OCI-LY7 (cell line): ENCODE data around the gene TMEM14C. TPM values are rescaled to one million over a fixed set of nuclear protein-coding genes. Genes with fewer than 3 reads are reported as not detected.

ENCODE experiments used
- BruUV-seq: library from RNA; stranded (reverse); fragments of 400-500 nt; replicated peaks from 2 replicates; lab custom pipeline; 2021; lab: Mats Ljungman, UMichigan
- CTCF ChIA-PET: fragments of 300-600 bp; sonication (Branson Sonifier 250); formaldehyde crosslinking; loops from one replicate; lab custom pipeline; 2022; ENCODE audit warnings: antibody characterized with exemption; ENCODE audit not compliant: unreplicated experiment; lab: Charles Lee
- POLR2A ChIA-PET: fragments of 300-600 bp; sonication (Branson Sonifier 250); formaldehyde crosslinking; loops from one replicate; lab custom pipeline; 2022; ENCODE audit warnings: antibody characterized with exemption; lab: Charles Lee
- DNase-seq: peaks from one replicate; pipeline ENCODE4 v3.0.0-alpha.2; 2015; ENCODE audit warnings: low spot score
- H2AFZ ChIP-seq: fragments of 200-600 bp; sonication (generic), shearing (Covaris generic); 2 replicates; pipeline ENCODE4 v1.6.1; 2014; ENCODE audit warnings: mild to moderate bottlenecking, antibody characterized with exemption, low read length, moderate library complexity
- H3K27ac ChIP-seq: fragments of 200-600 bp; sonication (generic); 2 replicates; pipeline ENCODE4 v1.5.1; 2014; ENCODE audit warnings: mixed run types, low read depth, mild to moderate bottlenecking, moderate library complexity, low read length, inconsistent platforms; ENCODE audit not compliant: poor library complexity, severe bottlenecking
- H3K36me3 ChIP-seq: fragments of 200-600 bp; sonication (generic); 2 replicates; pipeline ENCODE4 v1.6.1; 2014; ENCODE audit warnings: mild to moderate bottlenecking, antibody characterized with exemption, low read length, moderate library complexity, mixed read lengths; ENCODE audit not compliant: insufficient read depth
- H3K4me1 ChIP-seq: fragments of 200-600 bp; sonication (generic); 2 replicates; pipeline ENCODE4 v1.5.1; 2014; ENCODE audit warnings: mild to moderate bottlenecking, low read length; ENCODE audit not compliant: insufficient read depth, poor library complexity, severe bottlenecking
- H3K4me2 ChIP-seq: fragments of 200-600 bp; sonication (generic); 2 replicates; pipeline ENCODE4 v1.6.1; 2014; ENCODE audit warnings: mild to moderate bottlenecking, low read length
- H3K4me3 ChIP-seq: fragments of 200-600 bp; sonication (generic); 2 replicates; pipeline ENCODE4 v1.5.1; 2014; ENCODE audit warnings: mild to moderate bottlenecking, low read depth, low read length; ENCODE audit not compliant: poor library complexity, severe bottlenecking
- H3K79me2 ChIP-seq: fragments of 200-600 bp; sonication (generic); 2 replicates; pipeline ENCODE4 v1.6.1; 2016; ENCODE audit warnings: low read depth, mild to moderate bottlenecking, low read length, moderate library complexity, mixed read lengths; ENCODE audit not compliant: insufficient read depth
- H3K9me2 ChIP-seq: fragments of 200-600 bp; sonication (generic); 2 replicates; pipeline ENCODE4 v1.6.1; 2016; ENCODE audit warnings: mild to moderate bottlenecking, low read length, mixed read lengths; ENCODE audit not compliant: insufficient read depth
- H3K9me3 ChIP-seq: fragments of 200-600 bp; sonication (generic); 2 replicates; pipeline ENCODE4 v1.6.1; 2014; ENCODE audit warnings: mild to moderate bottlenecking, mixed run types, low read length, mixed read lengths
- H4K20me1 ChIP-seq: fragments of 200-600 bp; sonication (generic); 2 replicates; pipeline ENCODE4 v1.6.1; 2014; ENCODE audit warnings: mild to moderate bottlenecking, antibody characterized with exemption, low read length, moderate library complexity, mixed read lengths; ENCODE audit not compliant: insufficient read depth
- CTCF ChIP-seq: fragments of 200-600 bp; sonication (generic); conservative IDR thresholded peaks from 2 replicates; pipeline ENCODE4 v1.5.1; 2014; ENCODE audit warnings: mild to moderate bottlenecking, antibody characterized with exemption, low read length, moderate library complexity, mixed read lengths
- EZH2phosphoT487 ChIP-seq: fragments of 200-600 bp; sonication (generic); IDR thresholded peaks from 2 replicates; pipeline ENCODE4 v1.6.1; 2018; ENCODE audit warnings: low read depth, borderline replicate concordance, mild to moderate bottlenecking, mixed run types, antibody characterized with exemption, low read length, moderate library complexity, mixed read lengths
- intact Hi-C: fragments of 100-400 bp; cut with micrococcal nuclease; formaldehyde crosslinking; loops from one replicate; pipeline ENCODE4 v1.10.0; 2022; ENCODE audit not compliant: unreplicated experiment
- total RNA-seq, 2 experiments: library from RNA; depleted of rRNA in 1 of 2; stranded (reverse); fragments of >200 nt in 1 of 2; shearing (Covaris generic) in 1 of 2; gene quantifications; 2 replicates each; pipeline ENCODE4 v1.2.3, GENCODE V29; 2014 to 2022

The TMEM14C gene
- total RNA-seq, 2 experiments from 2014 or later: 33.9 to 40.2 TPM

- Histone ChIP-seq H3K4me1 (no peaks in the 10 kb centered on the region), H3K36me3 (no peaks in the 10 kb centered on the region), H3K9me2 (no peaks in the 10 kb centered on the region), H3K79me2 (no peaks in the 10 kb centered on the region), H3K4me3 (no peak overlapping the region), H3K4me2 (no peak overlapping the region), H3K27ac (no peak overlapping the region), H2AFZ (no peak overlapping the region), H4K20me1 (no peaks in the 10 kb centered on the region), H3K9me3 (peaks cover 9% of the 10 kb centered on the region; the same call in 1 of the 2 replicates)
- CTCF ChIA-PET: no interaction called here
- intact Hi-C loops: no loop called here
- BruUV-seq: no TSS peak
- POLR2A ChIA-PET: interaction anchor here (0.7 kb wide), 1 partner anchor 20 kb away, joined by 3 read pairs; no protein-coding TSS in a partner anchor
- no peak for DNase-seq
- TF ChIP-seq CTCF (no peak), EZH2phosphoT487 (no peak)
These were observed 44.4 kb upstream of the TMEM14C start for GRCh38 chr6:10678456-10678855.

- no peak overlapping the region for H2AFZ ChIP-seq
- ChIA-PET POLR2A (interaction anchor here (1.0 kb wide), 1 partner anchor 41 kb away, joined by 3 read pairs; the partner anchor contains the start of gene TMEM14C), CTCF (no interaction called here)
- TF ChIP-seq CTCF (no peak), EZH2phosphoT487 (no peak)
- no TSS peak for BruUV-seq
- no peak overlapping the region for H3K27ac ChIP-seq
- no peak overlapping the region for H3K4me2 ChIP-seq
- no peaks in the 10 kb centered on the region for H3K9me2 ChIP-seq
- no peaks in the 10 kb centered on the region for H3K79me2 ChIP-seq
- intact Hi-C loops: no loop called here
- no peaks in the 10 kb centered on the region for H4K20me1 ChIP-seq
- no peaks in the 10 kb centered on the region for H3K4me1 ChIP-seq
- DNase-seq: no peak
- H3K4me3 ChIP-seq: no peak overlapping the region
- H3K36me3 ChIP-seq: no peaks in the 10 kb centered on the region
- H3K9me3 ChIP-seq: peaks cover 9% of the 10 kb centered on the region; the same call in 1 of the 2 replicates
These were observed 41.1 kb upstream of the TMEM14C start for GRCh38 chr6:10681795-10682194.

GRCh38 chr6:10682355-10682988 lies 40.4 kb upstream of the TMEM14C start:
- CTCF ChIA-PET: no interaction called here
- H2AFZ ChIP-seq: peak overlapping the region; percentile 10; the same call in 1 of the 2 replicates
- H3K4me3 ChIP-seq: no peak overlapping the region
- DNase-seq: no peak
- peaks cover 9% of the 10 kb centered on the region; the same call in 1 of the 2 replicates for H3K9me3 ChIP-seq
- H3K36me3 ChIP-seq: no peaks in the 10 kb centered on the region
- no peaks in the 10 kb centered on the region for H4K20me1 ChIP-seq
- POLR2A ChIA-PET: interaction anchor here (0.9 to 1.0 kb wide), 2 partner anchors 40 to 63 kb away, joined by 3 read pairs; partner anchors contain the start of gene TMEM14C
- no peak overlapping the region for H3K4me2 ChIP-seq
- TF ChIP-seq EZH2phosphoT487: no peak
- no peak for TF ChIP-seq CTCF
- no peaks in the 10 kb centered on the region for H3K4me1 ChIP-seq
- no peak overlapping the region for H3K27ac ChIP-seq
- no peaks in the 10 kb centered on the region for H3K79me2 ChIP-seq
- BruUV-seq: no TSS peak
- H3K9me2 ChIP-seq: no peaks in the 10 kb centered on the region
- intact Hi-C loops: no loop called here
